OCI-LY7 (cell line): ENCODE data around the gene TBCEL. TPM values are rescaled to one million over a fixed set of nuclear protein-coding genes. Genes with fewer than 3 reads are reported as not detected.

Experiments
- BruUV-seq: library from RNA; stranded (reverse); fragments of 400-500 nt; replicated peaks from 2 replicates; lab custom pipeline; 2021; lab: Mats Ljungman, UMichigan
- CTCF ChIA-PET: fragments of 300-600 bp; sonication (Branson Sonifier 250); formaldehyde crosslinking; loops from one replicate; lab custom pipeline; 2022; ENCODE audit warnings: antibody characterized with exemption; ENCODE audit not compliant: unreplicated experiment; lab: Charles Lee
- POLR2A ChIA-PET: fragments of 300-600 bp; sonication (Branson Sonifier 250); formaldehyde crosslinking; loops from one replicate; lab custom pipeline; 2022; ENCODE audit warnings: antibody characterized with exemption; lab: Charles Lee
- DNase-seq: peaks from one replicate; pipeline ENCODE4 v3.0.0-alpha.2; 2015; ENCODE audit warnings: low spot score
- H2AFZ ChIP-seq: fragments of 200-600 bp; sonication (generic), shearing (Covaris generic); 2 replicates; pipeline ENCODE4 v1.6.1; 2014; ENCODE audit warnings: mild to moderate bottlenecking, antibody characterized with exemption, low read length, moderate library complexity
- H3K27ac ChIP-seq: fragments of 200-600 bp; sonication (generic); 2 replicates; pipeline ENCODE4 v1.5.1; 2014; ENCODE audit warnings: mixed run types, low read depth, mild to moderate bottlenecking, moderate library complexity, low read length, inconsistent platforms; ENCODE audit not compliant: poor library complexity, severe bottlenecking
- H3K36me3 ChIP-seq: fragments of 200-600 bp; sonication (generic); 2 replicates; pipeline ENCODE4 v1.6.1; 2014; ENCODE audit warnings: mild to moderate bottlenecking, antibody characterized with exemption, low read length, moderate library complexity, mixed read lengths; ENCODE audit not compliant: insufficient read depth
- H3K4me1 ChIP-seq: fragments of 200-600 bp; sonication (generic); 2 replicates; pipeline ENCODE4 v1.5.1; 2014; ENCODE audit warnings: mild to moderate bottlenecking, low read length; ENCODE audit not compliant: insufficient read depth, poor library complexity, severe bottlenecking
- H3K4me2 ChIP-seq: fragments of 200-600 bp; sonication (generic); 2 replicates; pipeline ENCODE4 v1.6.1; 2014; ENCODE audit warnings: mild to moderate bottlenecking, low read length
- H3K4me3 ChIP-seq: fragments of 200-600 bp; sonication (generic); 2 replicates; pipeline ENCODE4 v1.5.1; 2014; ENCODE audit warnings: mild to moderate bottlenecking, low read depth, low read length; ENCODE audit not compliant: poor library complexity, severe bottlenecking
- H3K79me2 ChIP-seq: fragments of 200-600 bp; sonication (generic); 2 replicates; pipeline ENCODE4 v1.6.1; 2016; ENCODE audit warnings: low read depth, mild to moderate bottlenecking, low read length, moderate library complexity, mixed read lengths; ENCODE audit not compliant: insufficient read depth
- H3K9me2 ChIP-seq: fragments of 200-600 bp; sonication (generic); 2 replicates; pipeline ENCODE4 v1.6.1; 2016; ENCODE audit warnings: mild to moderate bottlenecking, low read length, mixed read lengths; ENCODE audit not compliant: insufficient read depth
- H3K9me3 ChIP-seq: fragments of 200-600 bp; sonication (generic); 2 replicates; pipeline ENCODE4 v1.6.1; 2014; ENCODE audit warnings: mild to moderate bottlenecking, mixed run types, low read length, mixed read lengths
- H4K20me1 ChIP-seq: fragments of 200-600 bp; sonication (generic); 2 replicates; pipeline ENCODE4 v1.6.1; 2014; ENCODE audit warnings: mild to moderate bottlenecking, antibody characterized with exemption, low read length, moderate library complexity, mixed read lengths; ENCODE audit not compliant: insufficient read depth
- CTCF ChIP-seq: fragments of 200-600 bp; sonication (generic); conservative IDR thresholded peaks from 2 replicates; pipeline ENCODE4 v1.5.1; 2014; ENCODE audit warnings: mild to moderate bottlenecking, antibody characterized with exemption, low read length, moderate library complexity, mixed read lengths
- EZH2phosphoT487 ChIP-seq: fragments of 200-600 bp; sonication (generic); IDR thresholded peaks from 2 replicates; pipeline ENCODE4 v1.6.1; 2018; ENCODE audit warnings: low read depth, borderline replicate concordance, mild to moderate bottlenecking, mixed run types, antibody characterized with exemption, low read length, moderate library complexity, mixed read lengths
- intact Hi-C: fragments of 100-400 bp; cut with micrococcal nuclease; formaldehyde crosslinking; loops from one replicate; pipeline ENCODE4 v1.10.0; 2022; ENCODE audit not compliant: unreplicated experiment
- total RNA-seq, 2 experiments: library from RNA; depleted of rRNA in 1 of 2; stranded (reverse); fragments of >200 nt in 1 of 2; shearing (Covaris generic) in 1 of 2; gene quantifications; 2 replicates each; pipeline ENCODE4 v1.2.3, GENCODE V29; 2014 to 2022

TBCEL gene
- total RNA-seq, 2 experiments from 2014 or later = 13.0 to 17.1 TPM

GRCh38 chr11:121055076-121055475, 31.2 kb downstream of the TBCEL start:
- TF ChIP-seq EZH2phosphoT487 (no peak), CTCF (no peak)
- no peak overlapping the region for H3K4me2 ChIP-seq
- no peak overlapping the region for H2AFZ ChIP-seq
- no peak overlapping the region for H3K27ac ChIP-seq
- no peaks in the 10 kb centered on the region for H3K4me1 ChIP-seq
- intact Hi-C loops = loop anchor here (5.0 kb wide), 1 partner anchor 1372 kb away; no protein-coding TSS in a partner anchor
- no peak for DNase-seq
- H3K4me3 ChIP-seq = no peak overlapping the region
- H3K36me3 ChIP-seq = peaks cover 37% of the 10 kb centered on the region
- no peaks in the 10 kb centered on the region for H3K9me3 ChIP-seq
- no peaks in the 10 kb centered on the region for H3K9me2 ChIP-seq
- ChIA-PET POLR2A (interaction anchor here (0.8 kb wide), 1 partner anchor 40 kb away, joined by 6 read pairs; no protein-coding TSS in a partner anchor), CTCF (no interaction called here)
- BruUV-seq = no TSS peak
- no peaks in the 10 kb centered on the region for H4K20me1 ChIP-seq
- H3K79me2 ChIP-seq = no peaks in the 10 kb centered on the region

- TF ChIP-seq CTCF (no peak), EZH2phosphoT487 (no peak)
- Histone ChIP-seq H3K9me2 (no peaks in the 10 kb centered on the region), H3K4me3 (no peak overlapping the region), H3K27ac (no peak overlapping the region), H3K4me2 (no peak overlapping the region), H4K20me1 (no peaks in the 10 kb centered on the region), H2AFZ (no peak overlapping the region), H3K79me2 (no peaks in the 10 kb centered on the region), H3K9me3 (no peaks in the 10 kb centered on the region), H3K4me1 (no peaks in the 10 kb centered on the region), H3K36me3 (peaks cover 42% of the 10 kb centered on the region)
- POLR2A ChIA-PET = interaction anchor here (1.0 to 2.3 kb wide), 2 partner anchors 9 to 16 kb away, joined by 3 to 10 read pairs; no protein-coding TSS in a partner anchor
- CTCF ChIA-PET = no interaction called here
- intact Hi-C loops = loop anchor here (5.0 kb wide), 1 partner anchor 1369 kb away; no protein-coding TSS in a partner anchor
- no TSS peak for BruUV-seq
- DNase-seq = no peak
Measured at GRCh38 chr11:121057922-121058321, 34.0 kb downstream of the TBCEL start.

- CTCF ChIA-PET = no interaction called here
Measured at GRCh38 chr11:121058941-121059340, 35.0 kb downstream of the TBCEL start.

More at GRCh38 chr11:121058941-121059340, 35.0 kb downstream of the TBCEL start:
- POLR2A ChIA-PET = interaction anchor here (0.8 kb wide), 1 partner anchor 21 kb away, joined by 3 read pairs; no protein-coding TSS in a partner anchor
- H3K4me2 ChIP-seq = no peak overlapping the region
- H4K20me1 ChIP-seq = no peaks in the 10 kb centered on the region
- BruUV-seq = no TSS peak
- H3K4me3 ChIP-seq = no peak overlapping the region
- intact Hi-C loops = loop anchor here (5.0 kb wide), 1 partner anchor 1368 kb away; no protein-coding TSS in a partner anchor
- H3K79me2 ChIP-seq = no peaks in the 10 kb centered on the region
- TF ChIP-seq CTCF = no peak
- no peak for TF ChIP-seq EZH2phosphoT487
- H3K9me3 ChIP-seq = no peaks in the 10 kb centered on the region; the same call in 1 of the 2 replicates
- no peak overlapping the region for H2AFZ ChIP-seq
- DNase-seq = no peak
- H3K4me1 ChIP-seq = no peaks in the 10 kb centered on the region
- no peak overlapping the region for H3K27ac ChIP-seq
- H3K9me2 ChIP-seq = no peaks in the 10 kb centered on the region
- peaks cover 37% of the 10 kb centered on the region for H3K36me3 ChIP-seq
